MM.1S (cell line): ENCODE data around the gene FLT1.

Experiments
- DNase-seq: peaks from one replicate; pipeline ENCODE4 v3.0.0-alpha.2; 2015
- H2AFZ ChIP-seq: fragments of 300-600 bp; sonication (generic); 2 replicates; pipeline ENCODE4 v1.6.0; 2016; ENCODE audit warnings: antibody characterized with exemption, low read length
- H3F3A ChIP-seq: fragments of 300-600 bp; sonication (generic); 2 replicates; pipeline ENCODE4 v1.6.1; 2016; ENCODE audit warnings: mild to moderate bottlenecking, antibody characterized with exemption, low read length, moderate library complexity, mixed read lengths; ENCODE audit not compliant: insufficient read depth
- H3K27ac ChIP-seq: fragments of 300-600 bp; sonication (generic); 2 replicates; pipeline ENCODE4 v1.5.1; 2016; ENCODE audit warnings: mild to moderate bottlenecking, low read length
- H3K27me3 ChIP-seq: fragments of 300-600 bp; sonication (generic); replicated peaks from 2 replicates; pipeline ENCODE4 v1.6.0; 2016; ENCODE audit warnings: low read length; ENCODE audit not compliant: insufficient read depth
- H3K36me3 ChIP-seq: fragments of 300-600 bp; sonication (generic); replicated peaks from 2 replicates; pipeline ENCODE4 v1.6.1; 2016; ENCODE audit warnings: mild to moderate bottlenecking, low read length, mixed read lengths; ENCODE audit not compliant: insufficient read depth
- H3K4me1 ChIP-seq: fragments of 300-600 bp; sonication (generic); 2 replicates; pipeline ENCODE4 v1.6.1; 2016; ENCODE audit warnings: low read length, mixed read lengths
- H3K4me2 ChIP-seq: fragments of 300-600 bp; sonication (generic); 2 replicates; pipeline ENCODE4 v1.6.0; 2016; ENCODE audit warnings: low read depth, low read length
- H3K4me3 ChIP-seq: fragments of 300-600 bp; sonication (generic); 2 replicates; pipeline ENCODE4 v1.5.1; 2016; ENCODE audit warnings: low read length, mixed read lengths
- H3K79me2 ChIP-seq: fragments of 300-600 bp; sonication (generic); 2 replicates; pipeline ENCODE4 v1.6.1; 2016; ENCODE audit warnings: mixed run types, low read length, mixed read lengths
- H3K9ac ChIP-seq: fragments of 300-600 bp; sonication (generic); 2 replicates; pipeline ENCODE4 v1.6.1; 2016; ENCODE audit warnings: low read length, mixed read lengths
- H3K9me2 ChIP-seq: fragments of 300-600 bp; sonication (generic); replicated peaks from 2 replicates; pipeline ENCODE4 v1.6.1; 2016; ENCODE audit warnings: mild to moderate bottlenecking, low read length, mixed read lengths; ENCODE audit not compliant: insufficient read depth
- H3K9me3 ChIP-seq: fragments of 300-600 bp; sonication (generic); replicated peaks from 2 replicates; pipeline ENCODE4 v1.6.1; 2016; ENCODE audit warnings: mild to moderate bottlenecking, low read length, mixed read lengths; ENCODE audit not compliant: insufficient read depth
- H4K20me1 ChIP-seq: fragments of 300-600 bp; sonication (generic); 2 replicates; pipeline ENCODE4 v1.6.1; 2016; ENCODE audit warnings: mild to moderate bottlenecking, low read length, moderate library complexity, mixed read lengths; ENCODE audit not compliant: insufficient read depth
- CTCF ChIP-seq: fragments of 300-600 bp; sonication (generic); IDR thresholded peaks from 2 replicates; pipeline ENCODE4 v1.5.1; 2016; ENCODE audit warnings: antibody characterized with exemption, low read length, mixed read lengths
- EZH2 ChIP-seq: fragments of 300-600 bp; sonication (generic); optimal IDR thresholded peaks from 2 replicates; pipeline ENCODE3; 2017; ENCODE audit warnings: low read depth, mild to moderate bottlenecking, antibody characterized with exemption, low read length, mixed read lengths
- EZH2phosphoT487 ChIP-seq: fragments of 300-600 bp; sonication (generic); IDR thresholded peaks from 2 replicates; pipeline ENCODE4 v1.6.1; 2018; ENCODE audit warnings: antibody characterized with exemption, low read length

FLT1 gene

DNA sequence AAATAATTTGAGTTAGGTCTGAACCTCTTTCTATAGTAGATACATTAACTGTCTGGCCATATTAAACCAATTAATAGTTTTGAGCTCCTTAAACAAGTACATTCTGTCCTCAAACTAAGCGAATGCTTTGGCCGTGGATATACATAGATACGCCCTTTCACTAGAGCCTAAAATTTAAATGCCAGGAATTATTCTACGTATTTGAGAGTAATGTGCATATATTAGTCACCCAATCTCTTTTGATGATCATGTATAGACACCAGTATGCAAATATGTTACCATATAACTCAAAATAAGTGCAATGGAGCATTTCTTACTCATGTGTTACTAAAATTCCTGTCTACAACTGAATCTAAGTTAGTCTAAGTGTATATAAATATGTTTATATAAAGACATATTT is 70.4 kb downstream of the FLT1 start:
- Histone ChIP-seq H3F3A (no peaks in the 10 kb centered on the region), H3K4me1 (0 out of 2 replicates have a peak, but pooled peaks cover 8% of the 10 kb centered on the region), H4K20me1 (no peaks in the 10 kb centered on the region), H3K27me3 (no peaks in the 10 kb centered on the region), H3K79me2 (no peaks in the 10 kb centered on the region), H3K27ac (no peak overlapping the region), H3K36me3 (no peaks in the 10 kb centered on the region), H3K9ac (no peak overlapping the region), H3K9me2 (no peaks in the 10 kb centered on the region), H3K4me3 (no peak overlapping the region), H3K9me3 (no peaks in the 10 kb centered on the region), H3K4me2 (no peak overlapping the region), H2AFZ (no peak overlapping the region)
- DNase-seq, result no peak
- no peak for TF ChIP-seq CTCF
- TF ChIP-seq EZH2, result no peak
- TF ChIP-seq EZH2phosphoT487, result no peak

DNA sequence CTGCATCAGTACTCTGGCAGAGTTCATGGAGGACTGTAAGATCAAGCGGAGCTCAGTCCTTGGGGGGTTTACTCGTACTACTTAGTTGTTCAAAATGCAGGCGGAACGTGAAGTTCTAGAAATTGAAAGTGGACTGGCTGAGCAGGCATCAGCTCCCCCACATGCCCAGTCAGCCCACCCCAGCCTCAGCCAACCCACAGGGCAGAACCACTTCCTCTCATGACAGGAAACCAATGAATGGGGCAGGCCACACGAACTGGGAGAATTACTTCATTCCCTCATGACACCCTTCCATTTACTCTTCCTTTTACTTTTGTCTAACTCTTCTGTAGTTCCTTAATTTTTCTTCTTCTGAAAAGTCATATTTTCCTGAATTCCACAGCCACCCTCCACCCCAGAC is 71.9 kb downstream of the FLT1 start:
- H3K27me3 ChIP-seq, result no peaks in the 10 kb centered on the region
- no peak overlapping the region for H2AFZ ChIP-seq
- no peaks in the 10 kb centered on the region for H3K9me3 ChIP-seq
- no peak overlapping the region for H3K4me2 ChIP-seq
- H3K9me2 ChIP-seq, result no peaks in the 10 kb centered on the region
- no peak overlapping the region for H3K4me3 ChIP-seq
- H4K20me1 ChIP-seq, result no peaks in the 10 kb centered on the region
- H3K36me3 ChIP-seq, result no peaks in the 10 kb centered on the region
- H3K79me2 ChIP-seq, result no peaks in the 10 kb centered on the region
- H3K4me1 ChIP-seq, result no peaks in the 10 kb centered on the region
- no peak overlapping the region for H3K27ac ChIP-seq
- no peak for TF ChIP-seq EZH2phosphoT487
- TF ChIP-seq CTCF, result no peak
- TF ChIP-seq EZH2, result no peak
- no peak for DNase-seq
- no peak overlapping the region for H3K9ac ChIP-seq
- no peaks in the 10 kb centered on the region for H3F3A ChIP-seq

- no peak overlapping the region for H3K27ac ChIP-seq
- no peaks in the 10 kb centered on the region for H3K27me3 ChIP-seq
- no peaks in the 10 kb centered on the region for H3K9me3 ChIP-seq
- H3K4me3 ChIP-seq, result no peak overlapping the region
- TF ChIP-seq CTCF (no peak), EZH2phosphoT487 (no peak), EZH2 (no peak)
- no peaks in the 10 kb centered on the region for H4K20me1 ChIP-seq
- no peak overlapping the region for H2AFZ ChIP-seq
- H3K4me2 ChIP-seq, result no peak overlapping the region
- no peaks in the 10 kb centered on the region for H3K79me2 ChIP-seq
- H3K36me3 ChIP-seq, result no peaks in the 10 kb centered on the region
- no peak overlapping the region for H3K9ac ChIP-seq
- no peak for DNase-seq
- no peaks in the 10 kb centered on the region for H3K9me2 ChIP-seq
- no peaks in the 10 kb centered on the region for H3F3A ChIP-seq
- no peaks in the 10 kb centered on the region for H3K4me1 ChIP-seq
These were observed 73.1 kb downstream of the FLT1 start for GRCh38 chr13:28421676-28422410.
